Myocyte (in vitro differentiated cells): ENCODE results near the gene MTHFD2. TPM values are rescaled to one million over a fixed set of nuclear protein-coding genes. Genes with fewer than 3 reads are reported as not detected.

Source experiments
- DNase-seq: peaks from one replicate; pipeline ENCODE4 v3.0.0-alpha.2; 2012; ENCODE audit warnings: low read depth
- total RNA-seq: library from RNA; depleted of rRNA; stranded (reverse); fragments of >200 nt; gene quantifications from 2 replicates; pipeline ENCODE4 v1.2.3, GENCODE V29; 2014

The MTHFD2 gene
- total RNA-seq, 1 donor from 2014 or later, result 66.1 TPM

DNA sequence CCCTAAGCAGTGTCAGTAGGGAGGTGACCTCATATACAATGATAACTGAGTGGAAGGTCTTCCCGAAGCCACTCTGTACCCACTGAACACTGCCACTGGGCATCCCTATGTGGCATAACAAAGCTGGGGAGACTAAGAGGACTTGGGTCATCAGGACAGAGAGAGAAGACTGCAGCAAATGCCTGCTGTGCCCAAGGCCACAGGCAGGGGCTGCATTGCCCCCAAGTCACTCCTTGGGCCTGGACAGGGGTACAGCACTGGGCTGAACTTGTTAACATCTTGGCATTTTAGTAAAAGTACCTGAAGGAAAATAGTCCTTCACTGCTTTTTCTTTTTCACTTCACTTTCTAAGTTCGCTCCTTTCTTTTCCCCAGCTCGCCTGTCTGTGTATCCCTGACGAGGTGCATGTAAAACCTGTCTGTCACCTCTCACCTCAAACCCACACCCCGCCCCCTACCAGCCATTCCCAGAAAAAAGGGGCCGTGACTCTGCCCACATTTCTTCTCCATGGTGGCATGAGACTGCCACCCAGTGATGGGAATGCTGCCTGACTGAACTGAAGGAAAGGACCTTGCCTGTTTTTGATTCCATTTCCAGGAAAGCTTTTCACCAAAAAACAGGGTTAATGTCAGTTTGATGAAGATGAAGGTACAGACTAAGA lies 62.9 kb downstream of the MTHFD2 start:
- peak; percentile 64 for DNase-seq

GRCh38 chr2:74262681-74263080 lies 64.3 kb downstream of the MTHFD2 start:
- no peak for DNase-seq

GRCh38 chr2:74264281-74264680 lies 65.9 kb downstream of the MTHFD2 start:
- peak; percentile 28 for DNase-seq

- no peak for DNase-seq
These were observed 68.7 kb downstream of the MTHFD2 start for GRCh38 chr2:74267068-74267467.

Other genes with a start within 250 kb of the MTHFD2 start
- gene TET3, start 213.7 kb upstream of the MTHFD2 start, total RNA-seq, result 5.2 and 6.4 TPM in 2 replicates
- 38.8 and 51.5 TPM in 2 replicates for gene BOLA3, start 50.7 kb upstream of the MTHFD2 start, total RNA-seq
- gene MOB1A, start 19.7 kb upstream of the MTHFD2 start, total RNA-seq, result 94.5 and 96.9 TPM in 2 replicates
- 0.43 and 2.0 TPM in 2 replicates for gene SLC4A5, start 144.8 kb downstream of the MTHFD2 start, total RNA-seq
- 121 and 123 TPM in 2 replicates for gene DCTN1, start 181.7 kb downstream of the MTHFD2 start, total RNA-seq
- gene C2orf81, start 223.0 kb downstream of the MTHFD2 start, total RNA-seq, result 0.26 and 1.4 TPM in 2 replicates
- 7.8 TPM in 2 replicates for gene WDR54, start 223.1 kb downstream of the MTHFD2 start, total RNA-seq
- 43.3 and 56.6 TPM in 2 replicates for gene RTKN, start 243.3 kb downstream of the MTHFD2 start, total RNA-seq